Measurements from ENCODE around the gene KIF13A. TPM values are rescaled to one million over a fixed set of nuclear protein-coding genes. Genes with fewer than 3 reads are reported as not detected.

KIF13A gene
- total RNA-seq, 1 donor: 86.8 TPM

- TF ChIP-seq CTCF (IDR thresholded peaks at IDR 0.05; ENCODE audit: insufficient read depth, low read length): no peak
- peak; percentile 85 for DNase-seq (ENCODE audit: low read depth)
Measured at GRCh38 chr6:17905611-17906592, 81.5 kb downstream of the KIF13A start.

GRCh38 chr6:17904491-17905120 is 82.8 kb downstream of the KIF13A start:
- DNase-seq (ENCODE audit: low read depth): no peak
- no peak overlapping the region for H3K4me3 ChIP-seq (ENCODE audit: low read depth, low read length)
- TF ChIP-seq CTCF (IDR thresholded peaks at IDR 0.05; ENCODE audit: insufficient read depth, low read length): no peak

More at GRCh38 chr6:17905611-17906592, 81.5 kb downstream of the KIF13A start:
- H3K4me3 ChIP-seq (ENCODE audit: low read depth, low read length): no peak overlapping the region

- no peak overlapping the region for H3K4me3 ChIP-seq (ENCODE audit: low read depth, low read length)
- TF ChIP-seq CTCF (IDR thresholded peaks at IDR 0.05; ENCODE audit: insufficient read depth, low read length): no peak
- DNase-seq (ENCODE audit: low read depth): no peak
Measured at GRCh38 chr6:17902974-17903373, 84.5 kb downstream of the KIF13A start.

- no peak overlapping the region for H3K4me3 ChIP-seq (ENCODE audit: low read depth, low read length)
- no peak for DNase-seq (ENCODE audit: low read depth)
- TF ChIP-seq CTCF (IDR thresholded peaks at IDR 0.05; ENCODE audit: insufficient read depth, low read length): no peak
Measured at GRCh38 chr6:17901493-17901892, 85.9 kb downstream of the KIF13A start.

GRCh38 chr6:17900011-17900410 is 87.4 kb downstream of the KIF13A start:
- H3K4me3 ChIP-seq (ENCODE audit: low read depth, low read length): no peak overlapping the region
- no peak for TF ChIP-seq CTCF (IDR thresholded peaks at IDR 0.05; ENCODE audit: insufficient read depth, low read length)
- DNase-seq (ENCODE audit: low read depth): no peak

- H3K4me3 ChIP-seq (ENCODE audit: low read depth, low read length): no peak overlapping the region
- TF ChIP-seq CTCF (IDR thresholded peaks at IDR 0.05; ENCODE audit: insufficient read depth, low read length): no peak
- DNase-seq (ENCODE audit: low read depth): no peak
Measured at GRCh38 chr6:17899491-17899890, 87.9 kb downstream of the KIF13A start.
